Calu3 (cell line): ENCODE data around the gene PPP2R1B. TPM values are rescaled to one million over a fixed set of nuclear protein-coding genes. Genes with fewer than 3 reads are reported as not detected.

Source experiments
- BruUV-seq: library from RNA; stranded (reverse); fragments of 400-500 nt; replicated peaks from 2 replicates; lab custom pipeline; 2021; lab: Mats Ljungman, UMichigan
- CTCF ChIA-PET: fragments of 300-600 bp; sonication (Branson Sonifier 250); formaldehyde crosslinking; loops from one replicate; lab custom pipeline; 2022; ENCODE audit warnings: antibody characterized with exemption; lab: Charles Lee
- DNase-seq: peaks from one replicate; pipeline ENCODE4 v3.0.0; 2022
- H3K27ac Mint-ChIP-seq: one replicate; pipeline ENCODE4 v1.8.0; 2022; ENCODE audit warnings: mixed read lengths; ENCODE audit not compliant: unreplicated experiment
- H3K27me3 Mint-ChIP-seq: one replicate; pipeline ENCODE4 v1.8.0; 2022; ENCODE audit warnings: mixed read lengths; ENCODE audit not compliant: unreplicated experiment
- H3K36me3 Mint-ChIP-seq: one replicate; pipeline ENCODE4 v1.8.0; 2022; ENCODE audit warnings: mild to moderate bottlenecking, moderate library complexity, mixed read lengths; ENCODE audit not compliant: insufficient read depth, unreplicated experiment
- H3K4me1 Mint-ChIP-seq: one replicate; pipeline ENCODE4 v1.8.0; 2022; ENCODE audit warnings: mild to moderate bottlenecking, low read depth, mixed read lengths; ENCODE audit not compliant: unreplicated experiment
- H3K4me3 Mint-ChIP-seq: one replicate; pipeline ENCODE4 v1.8.0; 2022; ENCODE audit warnings: mild to moderate bottlenecking, low read depth, moderate library complexity, mixed read lengths; ENCODE audit not compliant: unreplicated experiment
- H3K9me3 Mint-ChIP-seq: one replicate; pipeline ENCODE4 v1.8.0; 2022; ENCODE audit warnings: low read depth, mixed read lengths; ENCODE audit not compliant: unreplicated experiment
- intact Hi-C: fragments of 100-400 bp; cut with micrococcal nuclease; formaldehyde crosslinking; loops from one replicate; pipeline ENCODE4 v1.10.0; 2022; ENCODE audit not compliant: unreplicated experiment
- total RNA-seq: library from RNA; stranded (reverse); gene quantifications from 2 replicates; pipeline ENCODE4 v1.2.3, GENCODE V29; 2022
- TF ChIP-seq, protein P1 (sequence below): fragments of 200-600 bp; IDR thresholded peaks from one replicate; pipeline ENCODE4 v1.8.0; 2022; ENCODE audit warnings: antibody characterized with exemption; ENCODE audit not compliant: unreplicated experiment

The PPP2R1B gene
- total RNA-seq, 1 experiment from 2014 or later: 24.0 TPM

- no peaks in the 10 kb centered on the region for H3K27me3 Mint-ChIP-seq
- no peak overlapping the region for H3K4me3 Mint-ChIP-seq
- no peak for DNase-seq
- no peak overlapping the region for H3K27ac Mint-ChIP-seq
- peaks cover 4% of the 10 kb centered on the region for H3K36me3 Mint-ChIP-seq
- CTCF ChIA-PET: no interaction called here
- no peaks in the 10 kb centered on the region for H3K9me3 Mint-ChIP-seq
- TF ChIP-seq, protein P1, sequence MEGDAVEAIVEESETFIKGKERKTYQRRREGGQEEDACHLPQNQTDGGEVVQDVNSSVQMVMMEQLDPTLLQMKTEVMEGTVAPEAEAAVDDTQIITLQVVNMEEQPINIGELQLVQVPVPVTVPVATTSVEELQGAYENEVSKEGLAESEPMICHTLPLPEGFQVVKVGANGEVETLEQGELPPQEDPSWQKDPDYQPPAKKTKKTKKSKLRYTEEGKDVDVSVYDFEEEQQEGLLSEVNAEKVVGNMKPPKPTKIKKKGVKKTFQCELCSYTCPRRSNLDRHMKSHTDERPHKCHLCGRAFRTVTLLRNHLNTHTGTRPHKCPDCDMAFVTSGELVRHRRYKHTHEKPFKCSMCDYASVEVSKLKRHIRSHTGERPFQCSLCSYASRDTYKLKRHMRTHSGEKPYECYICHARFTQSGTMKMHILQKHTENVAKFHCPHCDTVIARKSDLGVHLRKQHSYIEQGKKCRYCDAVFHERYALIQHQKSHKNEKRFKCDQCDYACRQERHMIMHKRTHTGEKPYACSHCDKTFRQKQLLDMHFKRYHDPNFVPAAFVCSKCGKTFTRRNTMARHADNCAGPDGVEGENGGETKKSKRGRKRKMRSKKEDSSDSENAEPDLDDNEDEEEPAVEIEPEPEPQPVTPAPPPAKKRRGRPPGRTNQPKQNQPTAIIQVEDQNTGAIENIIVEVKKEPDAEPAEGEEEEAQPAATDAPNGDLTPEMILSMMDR: no peak
- H3K4me1 Mint-ChIP-seq: peaks cover 15% of the 10 kb centered on the region
- intact Hi-C loops: no loop called here
- no TSS peak for BruUV-seq
Measured at GRCh38 chr11:111696556-111696955, 69.6 kb downstream of the PPP2R1B start.

DNA sequence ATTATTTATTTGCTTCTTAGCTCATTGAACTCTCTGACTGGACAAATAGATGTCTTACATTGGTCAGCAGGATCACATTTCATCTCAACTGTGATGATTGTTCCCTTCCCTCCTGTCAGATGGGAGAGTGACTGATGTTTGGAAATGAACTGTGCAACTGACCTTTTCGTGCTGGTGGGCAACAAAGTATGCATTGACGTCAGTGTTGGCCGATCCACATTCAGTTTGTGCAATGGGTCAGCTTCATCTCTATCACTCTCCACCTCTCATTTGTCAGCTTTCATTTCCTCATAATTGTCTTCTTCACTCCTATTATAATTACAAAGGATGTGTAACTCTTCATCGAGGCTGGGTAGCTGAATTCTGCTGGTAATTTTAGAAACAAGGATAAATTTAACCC is 71.3 kb downstream of the PPP2R1B start:
- no TSS peak for BruUV-seq
- Mint-ChIP-seq H3K36me3 (peaks cover 6% of the 10 kb centered on the region), H3K4me1 (peaks cover 21% of the 10 kb centered on the region), H3K27me3 (no peaks in the 10 kb centered on the region), H3K9me3 (no peaks in the 10 kb centered on the region), H3K27ac (no peak overlapping the region), H3K4me3 (no peak overlapping the region)
- DNase-seq: peak; percentile 25
- CTCF ChIA-PET: no interaction called here
- TF ChIP-seq, protein P1: no peak
- intact Hi-C loops: loop anchor here (5.0 kb wide), 2 partner anchors 58 to 93 kb away; partner anchors contain the start of gene SIK2

GRCh38 chr11:111693224-111693937 is 72.8 kb downstream of the PPP2R1B start:
- Mint-ChIP-seq H3K4me3 (no peak overlapping the region), H3K27ac (no peak overlapping the region), H3K27me3 (no peaks in the 10 kb centered on the region), H3K9me3 (no peaks in the 10 kb centered on the region), H3K4me1 (peaks cover 34% of the 10 kb centered on the region), H3K36me3 (peaks cover 8% of the 10 kb centered on the region)
- BruUV-seq: no TSS peak
- CTCF ChIA-PET: no interaction called here
- DNase-seq: no peak
- intact Hi-C loops: loop anchor here (5.0 kb wide), 2 partner anchors 56 to 91 kb away; partner anchors contain the start of gene SIK2
- TF ChIP-seq, protein P1: no peak

DNA sequence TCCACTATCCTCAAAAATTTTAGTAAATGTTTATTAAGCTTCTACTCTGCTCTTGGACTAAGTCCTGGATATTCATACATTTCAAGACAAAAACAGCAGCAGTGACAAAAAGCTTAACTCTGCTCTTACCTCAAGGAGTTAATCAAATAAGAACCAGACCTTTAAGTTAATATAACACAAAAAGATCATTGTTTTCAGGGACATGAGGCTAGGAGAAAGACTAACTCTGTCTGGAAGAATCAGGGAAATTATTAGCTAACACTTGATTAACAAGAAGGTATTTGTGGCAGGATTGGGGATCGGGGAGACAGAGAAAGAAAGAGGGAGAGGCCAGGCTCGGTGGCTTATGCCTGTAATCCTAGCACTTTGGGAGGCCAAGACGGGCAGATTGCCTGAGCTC is 74.4 kb downstream of the PPP2R1B start:
- CTCF ChIA-PET: interaction anchor here (0.6 kb wide), 4 partner anchors 19 to 1716 kb away, joined by 3 to 9 read pairs (median 5); no protein-coding TSS in a partner anchor
- no TSS peak for BruUV-seq
- H3K9me3 Mint-ChIP-seq: no peaks in the 10 kb centered on the region

More for the DNA sequence above, 74.4 kb downstream of the PPP2R1B start:
- Mint-ChIP-seq H3K4me1 (peaks cover 42% of the 10 kb centered on the region), H3K36me3 (peaks cover 14% of the 10 kb centered on the region), H3K27me3 (no peaks in the 10 kb centered on the region), H3K27ac (peak overlapping the region; percentile 81), H3K4me3 (no peak overlapping the region)
- intact Hi-C loops: loop anchor here (5.0 kb wide), 2 partner anchors 54 to 89 kb away; partner anchors contain the start of gene SIK2
- TF ChIP-seq, protein P1: no peak
- DNase-seq: peak; percentile 38
